Dermis microvascular lymphatic vessel endothelial cell (primary cell): ENCODE results near the gene HABP4. TPM values are rescaled to one million over a fixed set of nuclear protein-coding genes. Genes with fewer than 3 reads are reported as not detected.

ENCODE experiments used
- DNase-seq, 2 donors: peaks; one replicate each; pipeline versions ENCODE4 v3.0.0 to v3.0.0-alpha.2; 2010; ENCODE audit warnings: low read depth in 2 of 2
- total RNA-seq: library from RNA; depleted of rRNA; stranded (reverse); fragments of >200 nt; gene quantifications from 2 replicates; pipeline ENCODE4 v1.2.1, GENCODE V29; 2014

The HABP4 gene
- total RNA-seq, result 6.0 and 6.1 TPM in 2 replicates

- peak; percentile 82 to 96 for DNase-seq
These were observed at the start of gene HABP4 for GRCh38 chr9:96449845-96450612. HABP4 (plus strand) TSS chr9:96450169; CDS start chr9:96450280, 111 bp downstream.

DNA sequence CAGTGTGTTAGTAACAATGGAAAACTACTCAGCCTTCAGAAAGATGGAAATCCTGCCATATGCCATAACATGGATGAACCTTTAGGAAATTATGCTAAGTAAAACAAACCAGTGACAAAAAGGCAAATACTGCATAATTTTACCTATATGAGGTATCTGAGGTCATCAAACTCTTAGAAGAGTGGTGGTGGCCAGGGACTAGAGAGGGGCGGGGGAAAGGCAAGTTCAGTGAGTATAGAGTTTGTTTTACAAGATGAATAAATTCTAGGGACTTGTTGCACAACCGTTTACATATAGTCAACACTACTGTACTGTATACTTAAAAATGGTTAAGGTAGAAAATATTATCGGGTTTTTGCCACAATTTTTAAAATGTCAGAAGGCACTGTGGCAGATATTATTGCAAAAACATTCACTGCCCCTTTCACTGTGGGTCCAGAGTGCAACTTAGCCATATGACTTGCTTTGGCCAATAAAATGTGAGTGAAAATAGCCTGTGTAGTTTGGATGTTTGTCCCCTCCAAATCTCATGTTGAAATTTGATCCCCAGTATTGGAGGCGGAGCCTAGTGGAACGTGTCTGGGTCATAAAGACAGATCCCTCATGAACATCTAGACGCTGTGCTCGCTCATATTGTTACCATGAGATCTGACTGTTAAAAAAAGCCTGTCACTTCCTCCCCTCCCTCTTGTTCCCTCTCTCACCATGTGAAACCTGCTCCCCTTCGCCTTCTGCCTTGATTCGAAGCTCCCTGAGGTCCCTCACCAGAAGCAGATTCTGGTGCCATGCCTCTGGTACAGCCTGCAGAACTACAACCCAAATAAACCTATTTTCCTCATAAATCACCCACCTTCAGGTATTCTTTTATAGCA lies 41.3 kb upstream of the HABP4 start:
- no peak for DNase-seq

DNA sequence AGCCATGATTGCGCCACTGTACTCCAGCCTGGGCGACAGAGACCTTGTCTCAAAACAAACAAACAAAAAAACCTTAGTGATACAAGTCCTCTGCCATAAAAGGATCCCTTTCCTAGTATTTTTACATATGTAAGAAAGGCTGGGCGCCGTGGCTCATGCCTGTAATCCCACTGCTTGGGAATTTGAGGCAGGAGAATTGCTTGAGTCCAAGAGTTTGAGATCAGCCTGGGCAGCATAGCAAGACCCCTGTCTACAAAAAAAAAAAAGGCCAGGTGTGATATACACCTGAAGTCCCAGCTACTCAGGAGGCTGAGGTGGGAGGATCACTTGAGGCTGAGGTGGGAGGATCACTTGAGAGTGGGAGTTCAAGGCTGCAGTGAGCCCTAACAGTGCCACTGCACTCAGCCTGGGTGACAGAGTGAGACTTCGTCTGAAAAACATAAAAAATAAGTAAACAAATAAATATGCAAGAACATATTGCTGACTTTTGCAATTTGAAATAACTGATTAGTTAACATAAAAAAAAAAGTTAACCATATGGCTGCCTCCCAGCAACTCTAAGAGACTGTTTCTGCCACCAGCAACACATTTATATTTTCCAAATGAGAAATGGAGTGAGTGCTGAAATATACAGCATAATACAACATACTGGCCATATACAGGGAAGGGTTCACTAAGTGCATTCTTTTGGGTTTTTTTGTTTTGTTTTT lies 38.7 kb upstream of the HABP4 start:
- DNase-seq, result no peak

DNA sequence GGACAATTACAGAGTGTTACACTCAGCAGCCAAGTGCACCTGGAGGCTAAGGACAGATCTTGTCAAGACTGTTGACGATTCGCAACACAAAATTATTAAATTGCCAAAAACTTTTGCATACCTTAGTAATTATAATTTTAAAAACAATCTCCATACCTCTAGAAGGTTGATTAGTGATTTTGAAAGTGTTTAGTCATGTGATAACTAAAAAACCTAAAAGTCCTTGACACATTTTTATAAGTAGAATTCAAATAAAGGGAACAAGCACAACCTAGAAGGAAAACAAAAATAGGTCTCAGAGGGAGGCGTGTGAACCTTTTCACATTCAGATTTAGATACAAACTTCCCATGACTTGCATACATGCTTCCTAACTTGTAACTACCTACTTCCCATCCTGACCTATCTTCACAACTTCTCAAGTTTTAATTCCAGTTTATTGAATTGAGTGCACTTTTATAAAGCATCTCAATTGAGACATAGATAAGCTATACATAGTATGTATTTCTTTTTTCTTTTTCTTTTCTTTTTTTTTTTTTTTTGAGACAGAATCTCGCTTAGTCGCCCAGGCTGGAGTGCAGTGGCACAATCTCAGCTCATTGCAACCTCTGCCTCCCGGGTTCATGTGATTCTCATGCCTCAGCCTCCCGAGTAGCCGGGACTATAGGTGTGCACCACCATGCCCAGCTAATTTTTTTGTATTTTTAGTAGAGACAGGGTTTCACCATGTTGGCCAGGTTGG lies 37.6 kb upstream of the HABP4 start:
- DNase-seq, result no peak

GRCh38 chr9:96413302-96414221 lies 36.4 kb upstream of the HABP4 start:
- DNase-seq, result no peak

DNA sequence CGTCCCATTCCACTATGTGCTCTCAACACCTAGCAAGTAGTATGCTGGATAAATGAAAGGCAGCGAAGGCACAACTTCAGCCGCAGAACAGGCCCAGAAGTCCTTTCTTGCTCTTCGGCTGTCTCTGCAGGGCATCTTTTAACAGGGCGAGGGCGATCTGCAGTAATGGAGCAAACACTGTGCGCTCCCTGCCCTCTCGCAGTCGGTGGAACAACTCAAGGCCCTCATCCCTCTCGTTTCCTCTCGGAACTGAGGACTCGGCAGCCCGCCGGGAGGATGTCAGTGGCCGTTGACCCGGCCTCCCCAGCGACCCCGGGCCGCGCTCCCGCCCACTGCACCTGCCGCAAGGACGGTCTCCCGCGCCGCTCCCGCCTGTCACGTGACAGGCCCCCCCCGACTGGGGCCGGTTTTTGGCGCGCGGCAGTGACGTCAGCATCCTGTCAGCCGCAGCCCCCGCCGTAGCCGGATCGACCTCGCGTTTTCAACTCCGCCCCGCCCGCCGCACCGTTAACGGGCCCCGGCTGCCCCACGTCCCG lies 32.9 kb upstream of the HABP4 start:
- peak; percentile 74 to 87 for DNase-seq

- no peak for DNase-seq
These were observed 32.3 kb upstream of the HABP4 start for GRCh38 chr9:96417661-96418082.

GRCh38 chr9:96418083-96418919 lies 31.7 kb upstream of the HABP4 start, which contains the start of gene ZNF367:
ZNF367 (minus strand) TSS chr9:96418370; CDS start chr9:96418032, 338 bp downstream.
- peak; percentile 90 to 99 for DNase-seq

GRCh38 chr9:96418920-96419690 lies 30.9 kb upstream of the HABP4 start:
- DNase-seq, result peak; percentile 36 to 76

GRCh38 chr9:96419691-96419969 lies 30.3 kb upstream of the HABP4 start:
- no peak for DNase-seq

DNA sequence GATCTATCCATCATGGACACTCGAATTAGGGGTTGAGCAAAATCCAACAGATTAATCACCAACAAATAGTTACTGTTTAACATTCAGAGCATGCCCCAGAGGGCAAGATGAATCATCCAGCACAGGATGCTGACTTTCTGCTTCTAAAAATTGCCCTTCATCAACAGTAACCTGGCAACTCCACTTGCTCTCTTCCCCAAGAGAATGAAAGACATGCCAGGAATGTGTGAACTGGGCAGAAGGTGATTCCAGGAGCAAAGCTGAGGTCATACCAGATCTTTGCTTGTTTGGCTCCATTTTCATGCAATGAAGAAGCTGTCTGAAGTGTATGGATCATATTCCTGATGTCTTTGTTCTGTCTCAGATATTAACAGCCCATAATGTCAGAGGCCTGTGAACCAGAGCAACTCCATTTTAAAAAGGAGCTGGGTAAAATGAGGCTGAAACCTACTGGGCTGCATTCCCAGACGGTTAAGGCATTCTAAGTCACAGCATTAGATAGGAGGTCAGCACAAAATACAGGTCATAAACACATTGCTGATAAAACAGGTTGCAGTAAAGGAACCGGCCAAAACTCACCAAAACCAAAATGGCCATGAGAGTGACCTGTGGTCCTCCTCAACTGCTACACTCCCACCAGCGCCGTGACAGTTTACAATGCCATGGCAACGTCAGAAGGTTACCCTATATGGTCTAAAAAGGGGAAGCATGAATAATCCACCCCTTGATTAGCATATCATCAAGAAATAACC lies 29.3 kb upstream of the HABP4 start:
- peak; percentile 97 to 98 for DNase-seq

GRCh38 chr9:96423322-96423984 lies 26.5 kb upstream of the HABP4 start:
- DNase-seq, result no peak

DNA sequence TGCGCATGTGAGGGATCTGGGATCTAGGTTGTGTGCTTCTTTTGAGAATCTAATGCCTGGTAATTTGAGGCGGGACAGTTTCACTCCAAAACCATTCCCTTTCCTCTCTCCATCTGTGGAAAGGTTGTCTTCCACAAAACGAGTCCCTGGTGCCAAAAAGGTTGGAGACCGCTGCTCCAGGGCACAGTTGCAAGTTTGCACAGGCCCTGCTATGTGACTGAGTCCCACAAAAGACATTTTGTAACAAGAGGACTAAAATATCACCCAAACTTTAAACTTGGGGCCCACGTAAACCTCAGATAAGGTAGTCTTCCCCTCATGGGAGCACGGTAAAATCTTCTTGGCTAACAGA lies 26.0 kb upstream of the HABP4 start:
- no peak for DNase-seq

GRCh38 chr9:96425500-96426169 lies 24.3 kb upstream of the HABP4 start:
- no peak for DNase-seq

DNA sequence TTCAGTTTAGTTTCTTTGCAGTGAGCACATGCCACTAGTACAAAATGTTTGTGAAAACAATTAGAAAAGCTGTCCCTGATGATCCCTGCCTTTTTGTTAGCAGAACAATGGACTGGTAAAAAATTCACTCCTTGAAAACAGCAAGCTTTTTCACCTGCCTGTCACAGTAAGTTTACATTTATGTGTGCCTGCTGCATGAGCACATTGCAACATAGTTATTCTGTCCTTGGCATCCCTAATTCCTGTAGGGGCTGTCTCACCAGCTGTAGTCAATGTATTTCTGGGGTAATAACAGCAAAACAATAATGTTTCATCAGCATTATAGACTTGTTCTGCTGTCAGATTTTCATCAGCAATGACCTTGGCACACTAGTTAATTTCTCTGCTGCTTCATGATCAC lies 20.2 kb upstream of the HABP4 start:
- DNase-seq, result no peak

GRCh38 chr9:96430377-96430776 lies 19.6 kb upstream of the HABP4 start:
- no peak for DNase-seq

DNA sequence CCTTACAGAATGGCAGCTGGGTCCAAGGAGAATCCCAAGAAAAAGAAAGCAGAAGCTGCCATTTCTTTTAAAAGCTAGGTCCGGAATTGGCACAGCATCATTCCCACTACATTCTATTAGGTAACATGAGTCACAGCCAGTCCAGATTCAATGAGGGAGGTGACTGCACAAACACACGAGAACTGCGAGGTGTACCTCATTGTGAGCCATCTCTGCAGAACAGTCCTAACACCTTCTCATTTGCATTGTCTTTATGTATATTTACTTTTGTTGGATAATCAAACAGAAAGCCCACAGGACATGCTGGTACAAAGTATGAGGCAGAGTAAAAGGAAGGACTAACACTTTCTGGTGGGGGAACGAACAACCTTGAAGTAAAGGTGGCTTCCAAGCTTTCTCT lies 14.6 kb upstream of the HABP4 start:
- DNase-seq, result no peak
